H1 (cell line): Measurements from ENCODE around the gene ATCAY. TPM values are rescaled to one million over a fixed set of nuclear protein-coding genes. Genes with fewer than 3 reads are reported as not detected.

Source experiments
- SP2 ChIP-seq: IDR thresholded peaks from 2 replicates; pipeline ENCODE4 v1.6.1; 2012; ENCODE audit warnings: mild to moderate bottlenecking, low read length, inconsistent platforms
- polyA plus RNA-seq, 7 experiments: library from polyadenylated mRNA; depleted of rRNA in 3 of 7; stranded (reverse) in 5 of 7; unstranded in 2 of 7; fragments of >200 nt in 5 of 7; fragments of 200-250 nt in 2 of 7; gene quantifications; 1 replicate in 5 of 7; 2 replicates in 1 of 7; 4 replicates in 1 of 7; pipeline versions ENCODE4 v1.2.1 to v1.2.3, GENCODE V29; 2011 to 2013; ENCODE audit warnings: missing spikeins in 2 of 7, mixed read lengths in 2 of 7
- total RNA-seq: library from RNA; stranded (reverse); fragmentation: NEBNext Ultra II Directional; extraction: Animal tissue kit (Norgen Biotek cat#: 25700); gene quantifications from 2 replicates; pipeline ENCODE4 v1.2.1, GENCODE V29; 2021

Gene ATCAY
- total and polyA plus RNA-seq, 2 of the 8 experiments (the other 6 are each of a cell fraction or from before 2014, with no cell fraction given) = 24.4 to 33.8 TPM

DNA sequence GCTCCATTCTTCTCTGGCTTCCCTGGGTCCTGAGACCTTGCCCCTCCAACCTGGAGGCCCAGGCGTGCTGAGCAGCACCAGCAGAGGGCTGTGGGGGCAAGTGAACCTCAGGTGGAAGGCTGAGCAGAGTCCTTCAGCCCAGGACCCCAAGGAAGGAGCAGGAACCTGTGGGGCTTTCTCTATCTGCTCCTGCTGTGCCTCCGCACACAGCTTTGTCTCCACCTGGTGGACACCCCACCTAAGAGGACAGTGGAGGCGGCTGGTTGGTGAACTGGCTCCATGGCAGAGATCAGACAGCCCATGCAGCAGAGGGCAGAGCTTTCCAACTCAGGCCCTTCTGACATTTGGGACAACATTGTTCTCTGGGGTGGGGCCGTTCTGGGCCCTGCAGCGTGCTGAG, 31.4 kb upstream of the ATCAY start (continued):
- TF ChIP-seq SP2 = no peak
